D341Med (cell line): Measurements from ENCODE around the gene NUDT5.
"Not testable (repeated sequence)": the region's sequence is repeated elsewhere in the genome, so short reads cannot be mapped to it uniquely, and the experiment has no call there.

Source experiments
- DNase-seq: peaks from one replicate; pipeline ENCODE4 v3.0.0; 2012; ENCODE audit warnings: low spot score

NUDT5 gene

DNA sequence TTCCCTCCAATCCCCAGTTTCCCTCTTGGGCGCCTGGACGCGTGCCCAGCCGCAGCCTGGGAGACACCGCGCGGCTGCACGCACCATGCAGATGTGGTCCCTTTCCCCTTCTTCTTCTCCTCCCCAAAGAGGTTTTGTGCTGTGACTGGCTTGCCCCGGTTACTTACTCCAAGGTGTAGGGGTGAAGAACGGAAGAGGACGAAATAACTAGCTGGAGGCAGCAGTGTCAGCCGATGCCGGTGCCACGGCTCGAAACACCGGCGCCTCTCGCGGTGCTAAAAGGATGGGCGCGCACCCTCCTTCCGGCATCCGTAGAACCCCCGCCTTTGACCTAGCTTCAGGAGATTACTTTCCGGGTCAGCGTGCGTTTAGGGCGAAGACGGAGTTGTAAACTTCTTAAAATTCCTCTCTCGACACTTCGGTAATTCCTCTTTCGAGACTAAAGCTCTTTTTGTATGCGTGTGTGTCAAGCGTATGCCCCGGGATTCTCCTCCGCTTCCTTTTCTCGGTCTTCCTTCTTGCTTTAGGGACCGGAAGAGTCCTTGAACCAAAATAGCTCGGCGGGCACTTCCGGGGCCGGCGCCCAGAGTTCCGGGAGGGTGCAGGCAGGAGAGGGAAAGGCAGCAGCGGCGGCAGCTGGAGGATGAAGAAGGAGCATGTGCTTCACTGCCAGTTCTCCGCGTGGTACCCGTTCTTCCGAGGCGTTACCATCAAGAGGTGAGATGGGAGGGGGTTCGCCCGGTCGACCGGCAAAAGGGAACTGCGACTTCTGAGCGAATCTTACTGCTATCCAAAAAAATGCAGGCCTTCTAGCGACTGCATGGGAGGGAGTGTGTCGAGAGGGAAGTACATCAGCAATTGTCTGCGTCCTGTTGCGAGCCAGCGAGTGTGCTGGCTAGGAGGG lies at the start of gene NUDT5, which contains the start of gene CDC123:
Gene NUDT5, minus strand, starts transcription at position 289 of the 904 bp plus-strand sequence. CDS start 9,600 bp downstream, outside the sequence.
Gene CDC123, plus strand, starts transcription at position 586 of the 904 bp plus-strand sequence. Its CDS starts 58 bp downstream, at position 644.
- DNase-seq = peak; percentile 91

GRCh38 chr10:12243864-12244620 lies 48.4 kb upstream of the NUDT5 start:
- DNase-seq = no peak

GRCh38 chr10:12241810-12242529 lies 46.3 kb upstream of the NUDT5 start:
- peak; percentile 52 for DNase-seq

- no peak for DNase-seq
Measured at GRCh38 chr10:12238821-12239220, 43.1 kb upstream of the NUDT5 start.

DNA sequence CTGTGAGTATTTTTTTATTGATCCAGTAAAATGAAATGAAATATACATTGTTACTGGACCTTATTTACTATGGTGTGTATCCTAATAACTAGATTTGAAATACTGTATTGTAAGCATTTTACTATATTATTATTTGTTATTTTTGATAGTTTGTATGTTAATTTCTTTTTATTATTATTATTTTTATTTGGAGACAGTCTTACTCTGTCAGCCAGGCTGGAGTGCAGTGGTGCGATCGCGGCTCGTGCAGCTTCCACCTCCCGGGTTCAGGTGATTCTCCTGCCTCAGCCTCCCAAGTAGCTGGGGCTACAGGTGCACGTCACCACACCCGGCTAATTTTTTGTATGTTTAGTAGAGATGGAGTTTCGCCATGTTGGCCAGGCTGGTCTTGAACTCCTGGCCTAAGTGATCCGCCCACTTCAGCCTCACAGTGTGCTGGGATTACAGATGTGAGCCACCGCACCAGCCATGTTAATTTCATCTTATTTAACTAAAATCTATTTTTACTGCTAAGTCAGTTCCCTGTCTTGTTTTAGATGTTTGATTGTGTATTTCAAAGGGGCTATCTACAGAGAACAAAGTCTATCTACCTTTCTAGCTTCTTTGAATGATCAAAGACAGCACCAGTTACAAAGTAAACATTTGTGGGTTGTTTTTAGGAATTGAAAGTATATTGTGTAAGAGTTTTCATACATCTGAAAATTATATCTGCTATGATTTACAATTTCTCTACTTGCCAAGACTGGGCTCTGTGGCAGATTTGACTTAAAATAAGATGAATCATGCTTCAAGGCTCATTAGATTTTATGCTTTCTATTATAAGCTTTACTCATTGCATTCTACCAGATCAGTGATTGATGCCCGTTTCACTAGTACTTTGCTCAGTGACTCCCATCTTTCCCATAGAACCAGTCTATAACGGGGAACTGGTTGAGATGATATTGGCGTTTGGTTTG lies 41.9 kb upstream of the NUDT5 start:
- no peak for DNase-seq

DNA sequence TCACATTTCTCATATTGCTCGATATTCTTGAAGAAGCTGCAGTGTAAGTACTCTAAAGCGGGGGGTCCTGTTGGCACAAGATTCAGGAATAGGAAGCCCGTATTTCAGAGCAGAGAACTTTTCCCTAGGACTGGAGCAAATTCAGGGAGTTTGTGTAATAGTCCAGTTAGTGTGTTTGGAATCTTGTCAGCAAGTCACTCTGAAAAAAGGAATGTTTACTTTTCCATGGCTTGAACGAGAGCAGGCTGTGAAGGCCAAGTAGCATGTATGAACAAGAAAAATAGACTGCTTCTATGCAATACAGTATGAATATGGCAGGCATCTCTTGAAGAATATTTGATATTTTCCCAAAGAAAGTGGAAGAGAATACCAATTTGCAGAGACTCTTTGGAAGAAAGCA lies 40.1 kb upstream of the NUDT5 start:
- no peak for DNase-seq

DNA sequence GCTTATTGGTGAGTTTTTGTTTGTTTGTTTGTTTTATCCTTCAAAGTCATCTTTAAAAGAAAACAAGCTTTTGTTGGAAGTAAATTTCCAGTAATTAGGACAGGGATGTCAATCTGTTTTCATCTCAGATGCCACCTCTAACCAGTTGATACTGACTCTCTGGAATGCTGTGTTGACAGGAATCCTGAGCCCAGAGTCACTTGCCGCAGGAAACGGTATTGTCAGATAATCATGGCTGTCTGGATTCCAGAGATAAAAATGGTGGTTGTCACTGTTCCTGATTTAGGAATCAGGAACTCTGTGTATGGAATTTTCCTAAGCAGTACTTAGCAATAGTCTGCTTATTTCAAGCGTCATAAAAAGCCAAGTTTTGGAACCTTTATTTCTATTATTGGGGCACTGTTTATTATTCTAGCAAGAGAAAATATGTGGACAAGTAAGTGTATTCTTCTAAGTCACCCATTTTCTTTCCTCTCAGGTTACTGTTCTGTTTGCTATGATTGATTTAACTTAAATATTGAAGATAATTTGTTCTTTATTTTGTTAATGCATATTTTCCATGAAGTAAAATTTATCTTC lies 39.5 kb upstream of the NUDT5 start:
- DNase-seq = no peak

DNA sequence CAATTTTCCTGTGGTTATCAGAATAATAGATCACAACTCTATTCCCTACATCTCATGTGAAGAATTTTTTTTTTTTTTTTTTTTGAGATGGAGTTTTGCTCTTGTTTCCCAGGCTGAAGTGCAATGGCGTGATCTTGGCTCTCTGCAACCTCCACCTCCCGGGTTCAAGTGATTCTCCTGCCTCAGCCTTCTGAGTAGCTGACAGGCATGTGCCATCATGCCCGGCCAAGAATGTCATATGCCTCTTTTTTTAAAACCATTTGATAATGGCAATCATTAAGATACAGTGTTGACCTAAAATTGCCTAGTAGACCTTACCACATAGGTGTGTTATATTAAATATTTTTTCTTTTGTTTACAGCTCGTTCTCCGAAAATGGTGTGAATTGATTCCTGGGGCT lies 39.0 kb upstream of the NUDT5 start:
- not testable (repeated sequence) for DNase-seq

GRCh38 chr10:12228851-12229250 lies 33.2 kb upstream of the NUDT5 start:
- DNase-seq = no peak

- DNase-seq = not testable (repeated sequence)
Measured at GRCh38 chr10:12226438-12226837, 30.7 kb upstream of the NUDT5 start.

GRCh38 chr10:12225444-12225843 lies 29.8 kb upstream of the NUDT5 start:
- no peak for DNase-seq

- DNase-seq = no peak
Measured at GRCh38 chr10:12221323-12222298, 25.9 kb upstream of the NUDT5 start.

DNA sequence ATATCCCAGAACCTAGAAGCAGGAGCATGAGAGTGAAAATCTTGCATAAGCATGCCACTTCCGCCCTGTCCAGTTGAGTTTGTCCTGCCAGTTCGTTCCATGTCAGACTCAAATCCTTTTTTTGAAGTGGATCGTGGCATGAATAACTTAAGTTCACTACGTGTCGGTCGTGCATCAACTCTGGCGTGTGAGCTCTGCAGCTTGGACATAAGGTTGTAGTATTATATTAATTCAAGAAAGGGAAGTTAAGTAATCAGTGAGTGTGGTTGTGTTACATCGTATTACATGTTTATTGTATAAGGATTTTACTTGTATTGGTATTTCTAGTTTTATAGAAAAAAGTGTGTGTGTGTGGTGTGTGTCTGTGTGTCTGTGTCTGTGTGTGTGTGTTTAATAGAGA lies 23.3 kb upstream of the NUDT5 start:
- DNase-seq = no peak

GRCh38 chr10:12214763-12215218 lies 19.1 kb upstream of the NUDT5 start:
- no peak for DNase-seq

- DNase-seq = no peak
Measured at GRCh38 chr10:12214093-12214492, 18.4 kb upstream of the NUDT5 start.

DNA sequence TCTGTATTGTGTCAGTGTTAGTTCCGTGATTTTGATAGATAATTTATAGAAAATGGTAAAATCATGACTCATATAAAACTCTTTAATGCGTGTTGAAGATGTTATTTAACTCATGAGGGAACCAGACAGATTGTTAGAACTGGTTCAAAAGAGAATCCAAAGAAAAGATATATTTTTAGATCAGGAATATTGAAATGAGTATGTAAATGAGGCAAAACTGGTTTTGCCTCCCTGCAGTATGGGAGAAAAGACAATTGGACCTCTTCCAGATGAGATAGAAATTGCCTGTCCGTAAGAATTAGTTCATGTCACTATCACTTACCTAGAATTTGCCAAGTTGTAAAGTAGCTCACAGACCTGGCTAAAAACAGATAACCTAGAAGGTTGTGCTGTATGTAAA lies 17.9 kb upstream of the NUDT5 start:
- no peak for DNase-seq

GRCh38 chr10:12212454-12212853 lies 16.8 kb upstream of the NUDT5 start:
- no peak for DNase-seq

DNA sequence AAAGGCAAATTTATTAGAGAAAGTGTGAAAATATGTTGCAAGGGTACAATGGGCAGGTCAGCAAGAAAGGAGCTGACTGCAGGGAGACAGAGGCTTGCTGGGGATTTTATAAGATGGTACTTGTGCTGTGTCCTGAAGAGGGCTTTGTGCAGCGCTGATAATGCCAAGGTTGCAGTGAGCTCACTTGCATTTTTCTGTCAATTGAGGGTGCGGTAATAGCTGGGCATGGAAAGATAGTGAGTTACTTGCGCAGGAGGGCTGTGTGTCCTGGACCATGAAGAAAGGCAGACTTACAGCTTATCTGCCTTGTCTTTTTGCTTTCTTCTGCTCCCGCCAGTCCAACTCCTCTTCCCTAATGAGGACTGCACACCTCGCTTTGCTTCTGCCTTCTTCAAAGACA lies 12.8 kb upstream of the NUDT5 start:
- no peak for DNase-seq

GRCh38 chr10:12207114-12207513 lies 11.4 kb upstream of the NUDT5 start:
- DNase-seq = no peak
